CD14-positive monocyte (primary cell): ENCODE results near the gene KEL. TPM values are rescaled to one million over a fixed set of nuclear protein-coding genes. Genes with fewer than 3 reads are reported as not detected.
"Not testable (repeated sequence)": the region's sequence is repeated elsewhere in the genome, so short reads cannot be mapped to it uniquely, and the experiment has no call there.

Source experiments
- DNase-seq, 3 donors: peaks; one replicate each; pipeline ENCODE4 v3.0.0-alpha.2; 2011 to 2022
- H2AFZ ChIP-seq: 2 replicates; pipeline ENCODE4 v1.6.0; 2012; ENCODE audit warnings: mild to moderate bottlenecking, low read depth, low read length, inconsistent platforms; ENCODE audit not compliant: insufficient read depth, poor library complexity, severe bottlenecking
- H3K27ac ChIP-seq, 2 donors: 1 replicate in 1 of 2; 2 replicates in 1 of 2; pipeline ENCODE4 v1.5.1; 2012 to 2013; ENCODE audit warnings: low read length in 2 of 2, control low read depth in 1 of 2, inconsistent platforms in 1 of 2, low read depth in 1 of 2, mild to moderate bottlenecking in 1 of 2
- H3K27me3 ChIP-seq, 2 donors: one replicate each; pipeline versions ENCODE4 v1.6.0 to v1.6.1; 2011 to 2013; ENCODE audit warnings: low read length in 2 of 2; ENCODE audit not compliant: control insufficient read depth in 2 of 2, insufficient read depth in 2 of 2
- H3K36me3 ChIP-seq, 2 donors: replicated peaks in 1 of 2; 1 replicate in 1 of 2; 2 replicates in 1 of 2; pipeline versions ENCODE4 v1.5.1 to v1.6.1; 2012 to 2013; ENCODE audit warnings: low read length in 2 of 2, control low read depth in 1 of 2, inconsistent platforms in 1 of 2, mild to moderate bottlenecking in 1 of 2; ENCODE audit not compliant: insufficient read depth in 2 of 2, control insufficient read depth in 1 of 2
- H3K4me1 ChIP-seq, 2 donors: 1 replicate in 1 of 2; 2 replicates in 1 of 2; pipeline versions ENCODE4 v1.5.1 to v1.6.1; 2012 to 2013; ENCODE audit warnings: low read length in 2 of 2, control low read depth in 1 of 2, inconsistent platforms in 1 of 2, mild to moderate bottlenecking in 1 of 2, moderate library complexity in 1 of 2; ENCODE audit not compliant: insufficient read depth in 2 of 2, control insufficient read depth in 1 of 2
- H3K4me2 ChIP-seq: replicated peaks from 2 replicates; pipeline ENCODE3; 2012; ENCODE audit warnings: low read length, moderate library complexity, mild to moderate bottlenecking; ENCODE audit not compliant: poor library complexity, severe bottlenecking; ENCODE audit errors: extremely low read depth
- H3K4me3 ChIP-seq, 3 experiments: fragments of 200-600 bp in 1 of 3; sonication (generic) in 1 of 3; replicated peaks in 1 of 3; 1 replicate in 2 of 3; 2 replicates in 1 of 3; pipeline ENCODE4 v1.5.1; 2011 to 2013; ENCODE audit warnings: low read length in 3 of 3, mild to moderate bottlenecking in 3 of 3, control low read depth in 2 of 3, low read depth in 2 of 3, inconsistent platforms in 1 of 3, moderate library complexity in 1 of 3
- H3K79me2 ChIP-seq: 2 replicates; pipeline ENCODE4 v1.6.0; 2012; ENCODE audit warnings: mild to moderate bottlenecking, control low read depth, inconsistent platforms, low read length, moderate library complexity; ENCODE audit not compliant: insufficient read depth
- H3K9ac ChIP-seq: 2 replicates; pipeline ENCODE4 v1.6.0; 2017; ENCODE audit warnings: low read length, mild to moderate bottlenecking; ENCODE audit not compliant: insufficient read depth, poor library complexity, severe bottlenecking
- H3K9me3 ChIP-seq, 2 donors: replicated peaks in 1 of 2; 1 replicate in 1 of 2; 2 replicates in 1 of 2; pipeline versions ENCODE4 v1.5.1 to v1.6.1; 2012 to 2013; ENCODE audit warnings: low read length in 2 of 2, control low read depth in 1 of 2; ENCODE audit not compliant: control insufficient read depth in 1 of 2, insufficient read depth in 1 of 2
- H4K20me1 ChIP-seq: 2 replicates; pipeline ENCODE4 v1.6.0; 2012; ENCODE audit warnings: mild to moderate bottlenecking, low read length, control low read depth, moderate library complexity; ENCODE audit not compliant: insufficient read depth
- H3K27ac Mint-ChIP-seq, 7 donors: one replicate each; pipeline ENCODE4 v1.8.0; 2020; ENCODE audit warnings: mild to moderate bottlenecking in 7 of 7, mixed read lengths in 7 of 7, moderate library complexity in 6 of 7, inconsistent platforms in 2 of 7
- H3K27me3 Mint-ChIP-seq, 3 donors: one replicate each; pipeline ENCODE4 v1.8.0; 2021 to 2022; ENCODE audit warnings: low read depth in 3 of 3, mild to moderate bottlenecking in 3 of 3, mixed read lengths in 3 of 3, moderate library complexity in 3 of 3, inconsistent platforms in 1 of 3
- H3K36me3 Mint-ChIP-seq, 2 donors: one replicate each; pipeline ENCODE4 v1.8.0; 2020; ENCODE audit warnings: mixed read lengths in 2 of 2, inconsistent platforms in 1 of 2, mild to moderate bottlenecking in 1 of 2
- H3K4me1 Mint-ChIP-seq: one replicate; pipeline ENCODE4 v1.8.0; 2020; ENCODE audit warnings: mild to moderate bottlenecking, mixed read lengths
- H3K4me3 Mint-ChIP-seq, 2 donors: one replicate each; pipeline ENCODE4 v1.8.0; 2020; ENCODE audit warnings: mild to moderate bottlenecking in 2 of 2, mixed read lengths in 2 of 2, moderate library complexity in 1 of 2
- H3K9me3 Mint-ChIP-seq, 7 donors: one replicate each; pipeline ENCODE4 v1.8.0; 2020 to 2022; ENCODE audit warnings: mixed read lengths in 7 of 7, mild to moderate bottlenecking in 6 of 7, moderate library complexity in 6 of 7, inconsistent platforms in 2 of 7
- WGBS: methylation state at CpG from one replicate; pipeline ENCODE4 v1.1.5; 2013; ENCODE audit warnings: missing lambda C conversion rate; ENCODE audit not compliant: insufficient coverage; 5-methylcytosine and 5-hydroxymethylcytosine counted together
- intact Hi-C, 2 donors: fragments of 100-400 bp; cut with micrococcal nuclease; formaldehyde crosslinking; loops; one replicate each; pipeline versions ENCODE4 v1.15.0 to v1.15.1; 2023
- polyA plus RNA-seq, 3 donors: library from polyadenylated mRNA; depleted of rRNA in 1 of 3; unstranded in 2 of 3; stranded (reverse) in 1 of 3; fragments of 300-500 nt in 2 of 3; fragments of >200 nt in 1 of 3; fragmentation: Illumina TruSeq in 2 of 3; gene quantifications; 1 replicate in 2 of 3; 2 replicates in 1 of 3; pipeline ENCODE4 v1.2.3, GENCODE V29; 2012 to 2021
- TF ChIP-seq, protein P1 (sequence below): fragments of 200-600 bp; IDR thresholded peaks from one replicate; pipeline ENCODE4 v1.8.0; 2022; ENCODE audit warnings: antibody characterized with exemption, mild to moderate bottlenecking

KEL gene
- polyA plus RNA-seq, 3 donors: 2.5 TPM; not detected in 2

DNA sequence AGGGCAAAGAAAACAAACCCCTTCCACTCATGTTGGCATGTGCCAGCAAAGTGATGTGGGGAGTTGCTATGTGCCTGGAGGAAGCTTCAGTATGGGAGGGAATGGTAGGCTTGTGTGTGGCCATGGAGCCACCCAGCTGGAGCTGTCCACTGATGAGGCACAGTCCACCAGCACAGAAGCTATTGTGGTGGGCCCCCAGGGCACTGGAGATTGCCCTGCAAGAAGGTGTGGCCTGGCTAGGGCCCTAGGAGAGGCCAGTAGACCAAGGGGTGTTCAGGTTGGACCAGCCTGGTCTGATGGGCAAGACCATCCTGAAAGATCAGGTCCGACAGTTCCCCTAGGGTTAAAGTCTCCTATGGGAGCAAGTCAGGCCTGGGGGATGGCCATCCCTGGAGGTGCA is 22.1 kb upstream of the KEL start:
- intact Hi-C loops: no loop called here
- DNase-seq: no peak
- peaks cover 0 to 21% (median 6%) of the 10 kb centered on the region in 7 donors for H3K9me3 Mint-ChIP-seq

DNA sequence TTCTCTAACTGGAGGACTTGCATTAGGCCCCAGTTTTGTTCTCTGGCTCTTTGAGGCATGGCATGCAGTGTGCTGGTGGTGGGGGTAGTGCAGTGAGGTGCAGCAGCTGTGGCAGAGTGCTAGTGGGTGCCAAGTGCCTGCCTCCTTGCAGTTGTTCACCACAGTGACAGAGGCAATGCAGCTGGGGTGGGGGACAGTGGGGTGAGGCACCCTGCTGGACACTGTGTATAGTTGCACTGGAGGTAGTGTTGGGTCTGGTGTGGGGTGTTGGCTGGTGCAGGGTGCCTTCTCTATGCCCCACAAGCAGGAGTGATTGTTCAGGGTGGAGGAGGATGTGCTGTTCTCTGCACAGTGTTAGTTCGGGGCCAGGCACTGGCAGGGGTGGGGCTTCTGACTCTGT is 21.7 kb upstream of the KEL start:
- H3K9me3 Mint-ChIP-seq: peaks cover 0 to 21% (median 6%) of the 10 kb centered on the region in 7 donors
- H3K4me3 ChIP-seq: no peak overlapping the region
- no peak overlapping the region for H3K9ac ChIP-seq
- TF ChIP-seq, protein P1, sequence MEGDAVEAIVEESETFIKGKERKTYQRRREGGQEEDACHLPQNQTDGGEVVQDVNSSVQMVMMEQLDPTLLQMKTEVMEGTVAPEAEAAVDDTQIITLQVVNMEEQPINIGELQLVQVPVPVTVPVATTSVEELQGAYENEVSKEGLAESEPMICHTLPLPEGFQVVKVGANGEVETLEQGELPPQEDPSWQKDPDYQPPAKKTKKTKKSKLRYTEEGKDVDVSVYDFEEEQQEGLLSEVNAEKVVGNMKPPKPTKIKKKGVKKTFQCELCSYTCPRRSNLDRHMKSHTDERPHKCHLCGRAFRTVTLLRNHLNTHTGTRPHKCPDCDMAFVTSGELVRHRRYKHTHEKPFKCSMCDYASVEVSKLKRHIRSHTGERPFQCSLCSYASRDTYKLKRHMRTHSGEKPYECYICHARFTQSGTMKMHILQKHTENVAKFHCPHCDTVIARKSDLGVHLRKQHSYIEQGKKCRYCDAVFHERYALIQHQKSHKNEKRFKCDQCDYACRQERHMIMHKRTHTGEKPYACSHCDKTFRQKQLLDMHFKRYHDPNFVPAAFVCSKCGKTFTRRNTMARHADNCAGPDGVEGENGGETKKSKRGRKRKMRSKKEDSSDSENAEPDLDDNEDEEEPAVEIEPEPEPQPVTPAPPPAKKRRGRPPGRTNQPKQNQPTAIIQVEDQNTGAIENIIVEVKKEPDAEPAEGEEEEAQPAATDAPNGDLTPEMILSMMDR: no peak
- H3K36me3 ChIP-seq: no peaks in the 10 kb centered on the region
- no peak for DNase-seq
- intact Hi-C loops: no loop called here
- H4K20me1 ChIP-seq: no peaks in the 10 kb centered on the region
- H3K4me1 ChIP-seq: no peaks in the 10 kb centered on the region
- no peaks in the 10 kb centered on the region for H3K36me3 Mint-ChIP-seq
- no CpG with 5 or more reads among the region's 1 CpG for WGBS
- H3K9me3 ChIP-seq: no peaks in the 10 kb centered on the region
- no peak overlapping the region for H3K27ac Mint-ChIP-seq
- peaks cover 0 to 3% (median 0%) of the 10 kb centered on the region in 3 donors for H3K27me3 Mint-ChIP-seq
- no peak overlapping the region for H3K4me3 Mint-ChIP-seq
- no peak overlapping the region for H3K27ac ChIP-seq
- H2AFZ ChIP-seq: no peak overlapping the region
- H3K4me2 ChIP-seq: no peak overlapping the region
- no peaks in the 10 kb centered on the region for H3K79me2 ChIP-seq
- no peaks in the 10 kb centered on the region for H3K27me3 ChIP-seq
- no peaks in the 10 kb centered on the region for H3K4me1 Mint-ChIP-seq

More for the DNA sequence above, 22.1 kb upstream of the KEL start:
- no peaks in the 10 kb centered on the region for H3K36me3 Mint-ChIP-seq
- no peaks in the 10 kb centered on the region for H3K36me3 ChIP-seq
- no peaks in the 10 kb centered on the region for H3K9me3 ChIP-seq
- no peaks in the 10 kb centered on the region for H4K20me1 ChIP-seq
- H3K4me3 Mint-ChIP-seq: no peak overlapping the region
- no peak overlapping the region for H3K4me3 ChIP-seq
- no peak overlapping the region for H3K27ac Mint-ChIP-seq
- no peaks in the 10 kb centered on the region for H3K79me2 ChIP-seq
- no peaks in the 10 kb centered on the region for H3K4me1 ChIP-seq
- no CpG with 5 or more reads among the region's 1 CpG for WGBS
- TF ChIP-seq, protein P1: no peak
- H3K9ac ChIP-seq: no peak overlapping the region
- H2AFZ ChIP-seq: no peak overlapping the region
- H3K27me3 Mint-ChIP-seq: peaks cover 0 to 3% (median 0%) of the 10 kb centered on the region in 3 donors
- H3K27ac ChIP-seq: no peak overlapping the region
- H3K4me2 ChIP-seq: no peak overlapping the region
- H3K27me3 ChIP-seq: no peaks in the 10 kb centered on the region
- H3K4me1 Mint-ChIP-seq: no peaks in the 10 kb centered on the region

DNA sequence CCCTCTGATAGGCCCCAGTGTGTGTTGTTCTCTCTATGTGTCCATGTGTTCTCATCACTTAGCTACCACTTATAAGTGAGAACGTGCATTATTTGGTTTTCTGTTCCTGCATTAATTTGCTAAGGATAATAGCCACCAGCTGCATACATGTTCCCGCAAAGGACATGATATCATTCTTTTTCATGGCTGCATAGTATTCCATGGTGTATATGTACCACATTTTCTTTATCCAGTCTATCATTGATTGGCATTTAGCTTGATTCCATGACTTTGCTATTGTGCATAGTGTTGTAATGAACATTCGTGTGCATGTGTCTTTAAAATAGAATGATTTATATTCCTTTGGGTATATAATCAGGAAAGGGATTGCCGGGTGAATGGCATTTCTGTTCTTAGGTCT is 16.2 kb upstream of the KEL start:
- H4K20me1 ChIP-seq, H3K4me1 ChIP-seq, H2AFZ ChIP-seq, H3K27me3 ChIP-seq, H3K4me1 Mint-ChIP-seq, DNase-seq, H3K36me3 Mint-ChIP-seq, H3K9me3 ChIP-seq, H3K4me3 Mint-ChIP-seq, intact Hi-C loops, H3K4me3 ChIP-seq, H3K27ac Mint-ChIP-seq, H3K27ac ChIP-seq, H3K27me3 Mint-ChIP-seq, H3K79me2 ChIP-seq, H3K4me2 ChIP-seq, H3K36me3 ChIP-seq, H3K9ac ChIP-seq: not testable (repeated sequence)
- H3K9me3 Mint-ChIP-seq: peaks cover 0 to 24% (median 6%) of the 10 kb centered on the region in 7 donors
- no CpG with 5 or more reads among the region's 4 CpGs for WGBS
